H1 (cell line): ENCODE results near the gene TBC1D9. TPM values are rescaled to one million over a fixed set of nuclear protein-coding genes. Genes with fewer than 3 reads are reported as not detected.

Experiments used
- CHD1 ChIP-seq: IDR thresholded peaks from 2 replicates; pipeline ENCODE4 v1.6.1; 2012; ENCODE audit warnings: low read depth, low read length, improper control_type of control experiment
- CHD7 ChIP-seq: fragments of 300-600 bp; sonication (generic); IDR thresholded peaks from 2 replicates; pipeline ENCODE4 v1.7.1; 2012; ENCODE audit warnings: low read length, moderate library complexity, mild to moderate bottlenecking, inconsistent platforms; ENCODE audit not compliant: insufficient replicate concordance
- KDM5A ChIP-seq: fragments of 200-600 bp; IDR thresholded peaks from 2 replicates; pipeline ENCODE4 v1.7.1; 2012; ENCODE audit warnings: mild to moderate bottlenecking, low read length, inconsistent platforms, mixed read lengths
- RNF2 ChIP-seq: fragments of 200-900, 300-1000 bp; sonication (generic); IDR thresholded peaks from 2 replicates; pipeline ENCODE4 v1.7.1; 2016; ENCODE audit warnings: borderline replicate concordance, low read depth, mild to moderate bottlenecking, antibody characterized with exemption, low read length; ENCODE audit not compliant: poor library complexity, severe bottlenecking; ENCODE audit errors: missing control alignments
- RXRA ChIP-seq: IDR thresholded peaks from 2 replicates; pipeline ENCODE4 v1.6.1; 2011; ENCODE audit warnings: low read depth, mild to moderate bottlenecking, low read length, moderate library complexity; ENCODE audit not compliant: insufficient read depth
- polyA plus RNA-seq, 7 experiments: library from polyadenylated mRNA; depleted of rRNA in 3 of 7; stranded (reverse) in 5 of 7; unstranded in 2 of 7; fragments of >200 nt in 5 of 7; fragments of 200-250 nt in 2 of 7; gene quantifications; 1 replicate in 5 of 7; 2 replicates in 1 of 7; 4 replicates in 1 of 7; pipeline versions ENCODE4 v1.2.1 to v1.2.3, GENCODE V29; 2011 to 2013; ENCODE audit warnings: missing spikeins in 2 of 7, mixed read lengths in 2 of 7
- total RNA-seq: library from RNA; stranded (reverse); fragmentation: NEBNext Ultra II Directional; extraction: Animal tissue kit (Norgen Biotek cat#: 25700); gene quantifications from 2 replicates; pipeline ENCODE4 v1.2.1, GENCODE V29; 2021
- TF ChIP-seq, protein P1 (sequence below): IDR thresholded peaks from 2 replicates; pipeline ENCODE4 v1.6.1; 2012; ENCODE audit warnings: inconsistent platforms

Gene TBC1D9
- total and polyA plus RNA-seq, 2 of the 8 experiments (the other 6 are each of a cell fraction or from before 2014, with no cell fraction given), result 0.94 to 1.0 TPM

GRCh38 chr4:140744421-140744820, 11.8 kb downstream of the TBC1D9 start (continued):
- TF ChIP-seq CHD7 (no peak), CHD1 (no peak), KDM5A (no peak), RNF2 (no peak), RXRA (no peak)
- TF ChIP-seq, protein P1, sequence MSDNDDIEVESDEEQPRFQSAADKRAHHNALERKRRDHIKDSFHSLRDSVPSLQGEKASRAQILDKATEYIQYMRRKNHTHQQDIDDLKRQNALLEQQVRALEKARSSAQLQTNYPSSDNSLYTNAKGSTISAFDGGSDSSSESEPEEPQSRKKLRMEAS, result no peak
